Glutamatergic neuron (in vitro differentiated cells): ENCODE results near the gene HACE1. TPM values are rescaled to one million over a fixed set of nuclear protein-coding genes. Genes with fewer than 3 reads are reported as not detected.
A peak's percentile ranks its signal among the peaks of the same experiment; 100 is the strongest.
"Not testable (repeated sequence)": the region's sequence is repeated elsewhere in the genome, so short reads cannot be mapped to it uniquely, and the experiment has no call there.

Experiments used
- DNase-seq: peaks from one replicate; pipeline ENCODE4 v3.0.0; 2022
- H3K27ac Mint-ChIP-seq: one replicate; pipeline ENCODE4 v1.8.0; 2020; ENCODE audit warnings: mild to moderate bottlenecking, mixed read lengths, inconsistent platforms; ENCODE audit not compliant: unreplicated experiment
- H3K27me3 Mint-ChIP-seq: one replicate; pipeline ENCODE4 v1.8.0; 2020; ENCODE audit warnings: mild to moderate bottlenecking, moderate library complexity, mixed read lengths, inconsistent platforms; ENCODE audit not compliant: unreplicated experiment
- H3K36me3 Mint-ChIP-seq: one replicate; pipeline ENCODE4 v1.8.0; 2020; ENCODE audit warnings: mild to moderate bottlenecking, mixed read lengths, inconsistent platforms; ENCODE audit not compliant: unreplicated experiment
- H3K4me1 Mint-ChIP-seq: one replicate; pipeline ENCODE4 v1.8.0; 2020; ENCODE audit warnings: mild to moderate bottlenecking, low read depth, mixed read lengths, inconsistent platforms; ENCODE audit not compliant: unreplicated experiment
- H3K4me3 Mint-ChIP-seq: one replicate; pipeline ENCODE4 v1.8.0; 2020; ENCODE audit warnings: mild to moderate bottlenecking, mixed read lengths, inconsistent platforms; ENCODE audit not compliant: unreplicated experiment
- H3K9me3 Mint-ChIP-seq: one replicate; pipeline ENCODE4 v1.8.0; 2020; ENCODE audit warnings: mild to moderate bottlenecking, moderate library complexity, mixed read lengths, inconsistent platforms; ENCODE audit not compliant: unreplicated experiment
- total RNA-seq: library from RNA; stranded (reverse); fragmentation: NEBNext Ultra II Directional; extraction: Animal tissue kit (Norgen Biotek cat#: 25700); gene quantifications from one replicate; pipeline ENCODE4 v1.2.1, GENCODE V29; 2021; ENCODE audit not compliant: unreplicated experiment
- TF ChIP-seq, protein P1 (sequence below): fragments of 200-600 bp; sonication (generic); IDR thresholded peaks from one replicate; pipeline ENCODE4 v1.5.0; 2021; ENCODE audit not compliant: partially characterized antibody, unreplicated experiment

HACE1 gene
- total RNA-seq, 1 donor from 2014 or later = 22.0 TPM

DNA sequence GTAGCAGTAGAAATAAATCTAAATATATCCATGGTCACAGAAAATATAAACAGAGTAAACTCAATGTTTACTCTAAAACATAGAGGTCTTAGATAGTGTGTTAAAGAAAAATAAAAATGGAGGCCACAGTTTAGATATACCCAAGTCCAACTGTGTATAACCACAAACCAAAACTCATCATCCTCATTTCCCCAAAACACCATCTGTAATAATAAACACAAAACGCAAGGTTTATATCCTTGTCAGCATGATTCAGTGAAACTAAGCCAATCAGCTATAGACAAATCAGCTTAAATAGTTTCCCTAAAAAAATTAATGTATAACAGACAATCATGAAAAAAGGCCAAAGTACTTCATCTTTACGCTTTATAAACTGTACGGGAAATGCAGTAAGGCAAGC lies 2.7 kb upstream of the HACE1 start:
- TF ChIP-seq, protein P1, sequence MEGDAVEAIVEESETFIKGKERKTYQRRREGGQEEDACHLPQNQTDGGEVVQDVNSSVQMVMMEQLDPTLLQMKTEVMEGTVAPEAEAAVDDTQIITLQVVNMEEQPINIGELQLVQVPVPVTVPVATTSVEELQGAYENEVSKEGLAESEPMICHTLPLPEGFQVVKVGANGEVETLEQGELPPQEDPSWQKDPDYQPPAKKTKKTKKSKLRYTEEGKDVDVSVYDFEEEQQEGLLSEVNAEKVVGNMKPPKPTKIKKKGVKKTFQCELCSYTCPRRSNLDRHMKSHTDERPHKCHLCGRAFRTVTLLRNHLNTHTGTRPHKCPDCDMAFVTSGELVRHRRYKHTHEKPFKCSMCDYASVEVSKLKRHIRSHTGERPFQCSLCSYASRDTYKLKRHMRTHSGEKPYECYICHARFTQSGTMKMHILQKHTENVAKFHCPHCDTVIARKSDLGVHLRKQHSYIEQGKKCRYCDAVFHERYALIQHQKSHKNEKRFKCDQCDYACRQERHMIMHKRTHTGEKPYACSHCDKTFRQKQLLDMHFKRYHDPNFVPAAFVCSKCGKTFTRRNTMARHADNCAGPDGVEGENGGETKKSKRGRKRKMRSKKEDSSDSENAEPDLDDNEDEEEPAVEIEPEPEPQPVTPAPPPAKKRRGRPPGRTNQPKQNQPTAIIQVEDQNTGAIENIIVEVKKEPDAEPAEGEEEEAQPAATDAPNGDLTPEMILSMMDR = no peak
- Mint-ChIP-seq H3K36me3 (no peaks in the 10 kb centered on the region), H3K27me3 (no peaks in the 10 kb centered on the region), H3K27ac (no peak overlapping the region), H3K4me1 (peaks cover 8% of the 10 kb centered on the region), H3K9me3 (no peaks in the 10 kb centered on the region), H3K4me3 (no peak overlapping the region)
- DNase-seq = no peak

DNA sequence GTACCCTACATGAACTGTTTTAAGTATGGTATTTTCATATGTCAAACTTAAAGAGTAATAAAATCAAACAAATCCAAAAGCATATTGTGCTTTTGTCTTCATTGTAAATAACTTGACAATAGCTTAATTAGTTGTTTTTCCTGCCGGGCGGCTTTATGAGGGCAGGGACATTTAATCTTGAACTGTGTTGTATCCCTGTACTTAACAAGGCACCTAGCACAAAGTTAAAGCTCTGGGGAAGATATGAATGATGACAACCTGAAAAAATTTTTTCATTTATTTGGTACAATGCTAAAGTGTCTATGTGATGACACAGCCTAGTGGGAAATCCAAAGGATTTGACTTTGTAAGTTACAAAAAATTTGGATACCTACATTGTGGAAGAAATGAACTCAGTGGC lies 502 bp upstream of the HACE1 start:
- Mint-ChIP-seq H3K4me3 (peak overlapping the region; percentile 80), H3K36me3 (no peaks in the 10 kb centered on the region), H3K27ac (no peak overlapping the region), H3K27me3 (no peaks in the 10 kb centered on the region), H3K4me1 (peaks cover 8% of the 10 kb centered on the region), H3K9me3 (no peaks in the 10 kb centered on the region)
- TF ChIP-seq, protein P1 = no peak
- DNase-seq = no peak

DNA sequence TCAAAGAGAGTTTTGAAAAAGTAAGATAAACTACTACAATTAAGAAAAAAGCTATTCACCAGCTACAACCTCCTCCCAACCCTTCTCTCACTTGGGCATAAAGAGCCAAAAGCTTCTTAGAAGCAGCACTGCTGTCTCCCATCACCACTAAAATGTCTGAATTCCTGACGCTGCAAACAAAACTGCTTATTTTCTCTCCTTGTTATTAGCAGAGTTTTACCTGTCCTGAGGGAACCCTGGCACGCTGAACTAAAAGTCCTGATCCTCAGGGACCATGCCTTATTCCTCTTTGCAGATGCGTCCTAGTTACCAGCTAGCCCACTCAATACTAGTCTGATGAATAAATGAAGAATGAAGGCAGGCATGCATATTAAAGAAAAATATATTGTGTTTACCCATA lies 1.1 kb downstream of the HACE1 start:
- Mint-ChIP-seq H3K36me3 (no peaks in the 10 kb centered on the region), H3K4me3 (peak overlapping the region; percentile 87), H3K27ac (peak overlapping the region; percentile 72), H3K9me3 (no peaks in the 10 kb centered on the region), H3K4me1 (peaks cover 8% of the 10 kb centered on the region), H3K27me3 (no peaks in the 10 kb centered on the region)
- TF ChIP-seq, protein P1 = no peak
- DNase-seq = no peak

DNA sequence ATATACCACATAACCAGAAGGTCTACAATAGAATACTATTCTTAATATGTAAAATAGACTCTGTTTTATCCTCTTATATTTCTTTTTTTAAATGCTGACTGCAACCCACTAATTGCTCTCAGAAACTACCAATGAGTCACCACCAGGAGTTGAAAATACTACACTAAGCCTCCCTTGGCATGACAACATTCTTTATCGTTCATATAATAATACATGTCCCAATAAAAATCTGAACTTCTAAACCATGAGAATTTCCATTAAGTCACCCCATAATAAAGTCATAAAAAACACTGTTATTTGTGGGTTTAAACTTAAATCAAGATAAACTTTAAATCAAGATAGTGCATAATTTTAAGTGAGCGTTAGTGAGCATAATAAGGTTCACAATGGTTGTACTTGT lies 4.2 kb downstream of the HACE1 start:
- Mint-ChIP-seq H3K27me3 (no peaks in the 10 kb centered on the region), H3K36me3 (peaks cover 4% of the 10 kb centered on the region), H3K4me1 (peaks cover 8% of the 10 kb centered on the region), H3K9me3 (no peaks in the 10 kb centered on the region), H3K4me3 (no peak overlapping the region), H3K27ac (no peak overlapping the region)
- TF ChIP-seq, protein P1 = no peak
- DNase-seq = no peak

DNA sequence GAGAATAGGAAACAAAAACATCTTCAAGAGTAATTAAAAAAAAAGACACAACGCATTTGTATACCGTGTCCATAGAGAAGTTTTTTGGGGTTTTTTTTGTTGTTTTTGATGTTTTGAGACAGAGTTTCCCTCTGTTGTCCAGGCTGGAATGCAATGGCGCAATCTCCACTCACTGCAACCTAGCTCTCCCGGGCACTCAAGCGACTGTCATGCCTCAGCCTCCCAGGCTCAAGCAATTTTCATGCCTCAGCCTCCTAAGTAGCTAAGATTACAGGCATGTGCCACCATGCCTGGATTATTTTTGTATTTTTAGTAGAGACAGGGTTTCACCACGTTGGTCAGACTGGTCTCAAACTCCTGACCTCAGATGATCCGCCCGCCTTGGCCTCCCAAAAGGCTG lies 12.0 kb downstream of the HACE1 start:
- H3K27ac Mint-ChIP-seq, H3K4me3 Mint-ChIP-seq, H3K4me1 Mint-ChIP-seq, DNase-seq, H3K36me3 Mint-ChIP-seq, H3K9me3 Mint-ChIP-seq, H3K27me3 Mint-ChIP-seq: not testable (repeated sequence)

DNA sequence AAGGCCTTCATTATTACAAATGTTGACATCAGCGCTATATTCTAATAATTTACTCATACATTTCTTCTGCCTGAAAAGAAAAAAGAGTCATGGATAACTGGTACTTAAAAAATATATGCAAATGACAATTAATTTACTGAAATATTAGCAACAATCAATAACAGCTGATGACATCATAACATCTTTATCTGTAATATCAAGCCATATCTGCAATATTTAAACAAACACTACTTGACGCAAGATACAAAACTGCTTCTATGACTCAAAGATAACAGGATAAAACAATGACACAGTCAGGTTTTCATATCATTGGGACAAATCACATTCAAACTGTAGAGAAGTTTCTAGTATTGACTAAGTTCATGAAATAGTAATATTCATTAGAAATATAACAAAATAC lies 16.5 kb downstream of the HACE1 start:
- peaks cover 1% of the 10 kb centered on the region for H3K9me3 Mint-ChIP-seq
- H3K27me3 Mint-ChIP-seq = no peaks in the 10 kb centered on the region
- no peak overlapping the region for H3K4me3 Mint-ChIP-seq
- TF ChIP-seq, protein P1 = no peak
- no peaks in the 10 kb centered on the region for H3K4me1 Mint-ChIP-seq
- DNase-seq = no peak
- H3K36me3 Mint-ChIP-seq = no peaks in the 10 kb centered on the region
- no peak overlapping the region for H3K27ac Mint-ChIP-seq
